Activated naive CD8-positive, alpha-beta T cell treated with anti-CD3 and anti-CD28 coated beads, Interleukin-2, amount 10 ng/mL, durations not matched to agents 7 days and 5 days (primary cell): ENCODE results near the gene TIGD3. TPM values are rescaled to one million over a fixed set of nuclear protein-coding genes. Genes with fewer than 3 reads are reported as not detected.

Source experiments
- ATAC-seq: fragments of 150-1000 bp; cut with Tn5 transposase; one replicate; pipeline ENCODE4 v1.10.0; 2021; ENCODE audit warnings: low read depth, moderate library complexity
- POLR2A ChIA-PET: fragments of 350-600 bp; sonication (Branson Sonifier 250); formaldehyde crosslinking; loops from one replicate; lab custom pipeline; 2021; ENCODE audit warnings: antibody characterized with exemption; lab: Charles Lee
- DNase-seq: peaks from one replicate; pipeline ENCODE4 v3.0.0; 2021
- H3K27ac Mint-ChIP-seq: one replicate; pipeline ENCODE4 v1.8.0; 2022; ENCODE audit warnings: mild to moderate bottlenecking, mixed read lengths
- H3K27me3 Mint-ChIP-seq: one replicate; pipeline ENCODE4 v1.8.0; 2022; ENCODE audit warnings: mild to moderate bottlenecking, moderate library complexity, mixed read lengths
- H3K36me3 Mint-ChIP-seq: one replicate; pipeline ENCODE4 v1.8.0; 2021; ENCODE audit warnings: mild to moderate bottlenecking, mixed read lengths
- H3K4me1 Mint-ChIP-seq: one replicate; pipeline ENCODE4 v1.8.0; 2021; ENCODE audit warnings: mixed read lengths
- H3K4me3 Mint-ChIP-seq: one replicate; pipeline ENCODE4 v1.8.0; 2022; ENCODE audit warnings: mild to moderate bottlenecking, moderate library complexity, mixed read lengths
- H3K9me3 Mint-ChIP-seq: one replicate; pipeline ENCODE4 v1.8.0; 2021; ENCODE audit warnings: mixed read lengths
- total RNA-seq, 2 experiments: library from RNA; stranded (reverse); gene quantifications; one replicate each; pipeline ENCODE4 v1.2.3, GENCODE V29; 2021

The TIGD3 gene
- total RNA-seq, 2 experiments from 2014 or later = 0.97 to 1.2 TPM

GRCh38 chr11:65400307-65401072 lies 45.9 kb downstream of the TIGD3 start:
- ATAC-seq (no peak), DNase-seq (no peak)
- H3K9me3 Mint-ChIP-seq = no peaks in the 10 kb centered on the region
- H3K27me3 Mint-ChIP-seq = no peaks in the 10 kb centered on the region
- peaks cover 4% of the 10 kb centered on the region for H3K4me1 Mint-ChIP-seq
- peaks cover 7% of the 10 kb centered on the region for H3K36me3 Mint-ChIP-seq
- POLR2A ChIA-PET = interaction anchor here (0.6 kb wide), 1 partner anchor 68 kb away, joined by 5 read pairs; no protein-coding TSS in a partner anchor
- no peak overlapping the region for H3K4me3 Mint-ChIP-seq
- no peak overlapping the region for H3K27ac Mint-ChIP-seq

GRCh38 chr11:65401073-65401802 lies 46.7 kb downstream of the TIGD3 start:
- peaks cover 7% of the 10 kb centered on the region for H3K36me3 Mint-ChIP-seq
- no peak overlapping the region for H3K27ac Mint-ChIP-seq
- H3K9me3 Mint-ChIP-seq = no peaks in the 10 kb centered on the region
- no peaks in the 10 kb centered on the region for H3K27me3 Mint-ChIP-seq
- H3K4me1 Mint-ChIP-seq = peaks cover 4% of the 10 kb centered on the region
- H3K4me3 Mint-ChIP-seq = no peak overlapping the region
- ATAC-seq = no peak
- DNase-seq = no peak
- POLR2A ChIA-PET = interaction anchor here (0.6 kb wide), 1 partner anchor 67 kb away, joined by 5 read pairs; no protein-coding TSS in a partner anchor

GRCh38 chr11:65401803-65402248 lies 47.3 kb downstream of the TIGD3 start:
- POLR2A ChIA-PET = interaction anchor here (0.6 kb wide), 1 partner anchor 165 kb away, joined by 5 read pairs; no protein-coding TSS in a partner anchor
- H3K4me3 Mint-ChIP-seq = no peak overlapping the region
- H3K4me1 Mint-ChIP-seq = peaks cover 4% of the 10 kb centered on the region
- DNase-seq (no peak), ATAC-seq (no peak)
- H3K27ac Mint-ChIP-seq = no peak overlapping the region
- H3K9me3 Mint-ChIP-seq = no peaks in the 10 kb centered on the region
- no peaks in the 10 kb centered on the region for H3K27me3 Mint-ChIP-seq
- H3K36me3 Mint-ChIP-seq = peaks cover 7% of the 10 kb centered on the region

GRCh38 chr11:65402790-65403189 lies 48.2 kb downstream of the TIGD3 start:
- peaks cover 4% of the 10 kb centered on the region for H3K4me1 Mint-ChIP-seq
- ATAC-seq (no peak), DNase-seq (no peak)
- POLR2A ChIA-PET = no interaction called here
- no peak overlapping the region for H3K4me3 Mint-ChIP-seq
- no peaks in the 10 kb centered on the region for H3K9me3 Mint-ChIP-seq
- H3K27ac Mint-ChIP-seq = no peak overlapping the region
- H3K27me3 Mint-ChIP-seq = no peaks in the 10 kb centered on the region
- H3K36me3 Mint-ChIP-seq = peaks cover 3% of the 10 kb centered on the region

GRCh38 chr11:65403607-65404121 lies 49.1 kb downstream of the TIGD3 start:
- DNase-seq (no peak), ATAC-seq (no peak)
- no peaks in the 10 kb centered on the region for H3K9me3 Mint-ChIP-seq
- H3K27ac Mint-ChIP-seq = peak overlapping the region; percentile 38
- H3K4me3 Mint-ChIP-seq = no peak overlapping the region
- no peaks in the 10 kb centered on the region for H3K27me3 Mint-ChIP-seq
- peaks cover 4% of the 10 kb centered on the region for H3K4me1 Mint-ChIP-seq
- H3K36me3 Mint-ChIP-seq = peaks cover under 1% of the 10 kb centered on the region
- POLR2A ChIA-PET = no interaction called here

GRCh38 chr11:65404210-65404609 lies 49.7 kb downstream of the TIGD3 start:
- H3K27ac Mint-ChIP-seq = no peak overlapping the region
- POLR2A ChIA-PET = no interaction called here

GRCh38 chr11:65404638-65405339 lies 50.2 kb downstream of the TIGD3 start:
- POLR2A ChIA-PET = interaction anchor here (1.2 to 1.5 kb wide), 2 partner anchors 11 to 142 kb away, joined by 3 read pairs; no protein-coding TSS in a partner anchor
- no peaks in the 10 kb centered on the region for H3K9me3 Mint-ChIP-seq
- no peak overlapping the region for H3K27ac Mint-ChIP-seq
- H3K4me3 Mint-ChIP-seq = no peak overlapping the region
- H3K27me3 Mint-ChIP-seq = no peaks in the 10 kb centered on the region
- ATAC-seq (no peak), DNase-seq (peak; percentile 23)
- H3K4me1 Mint-ChIP-seq = peaks cover 4% of the 10 kb centered on the region
- H3K36me3 Mint-ChIP-seq = peaks cover 2% of the 10 kb centered on the region

More at GRCh38 chr11:65404210-65404609, 49.7 kb downstream of the TIGD3 start:
- Mint-ChIP-seq H3K4me3 (no peak overlapping the region), H3K27me3 (no peaks in the 10 kb centered on the region), H3K36me3 (peaks cover 2% of the 10 kb centered on the region), H3K4me1 (peaks cover 4% of the 10 kb centered on the region), H3K9me3 (no peaks in the 10 kb centered on the region)
- DNase-seq (no peak), ATAC-seq (no peak)

Other genes with a start within 250 kb of the TIGD3 start
- 10 to 100 TPM; 26.1 to 26.2 TPM for gene TM7SF2, start 242.9 kb upstream of the TIGD3 start, total RNA-seq
- gene ZNHIT2, start 237.1 kb upstream of the TIGD3 start, total RNA-seq = 10 to 100 TPM; 11.1 to 11.9 TPM
- 1,000 to 10,000 TPM; 1,110 to 1,162 TPM for gene FAU, start 232.6 kb upstream of the TIGD3 start, total RNA-seq
- 10 to 100 TPM; 50.7 to 53.6 TPM for gene MRPL49, start 232.4 kb upstream of the TIGD3 start, total RNA-seq
- 10 to 100 TPM; 43.4 to 45.1 TPM for gene SYVN1, start 220.2 kb upstream of the TIGD3 start, total RNA-seq
- not detected for gene SPDYC, start 184.5 kb upstream of the TIGD3 start, total RNA-seq
- 100 to 1,000 TPM; 164 to 174 TPM for gene CAPN1, start 172.8 kb upstream of the TIGD3 start, total RNA-seq
- 10 to 100 TPM; 57.3 to 62.2 TPM for gene POLA2, start 92.8 kb upstream of the TIGD3 start, total RNA-seq
- gene CDC42EP2, start 39.9 kb upstream of the TIGD3 start, total RNA-seq = 1 to 10 TPM in 1 of 2 experiments, under 1 TPM in 1; 0.51 to 1.7 TPM
- gene DPF2, start 20.9 kb upstream of the TIGD3 start, total RNA-seq = 10 to 100 TPM; 80.2 to 82.7 TPM
- gene SLC25A45, start 27.9 kb downstream of the TIGD3 start, total RNA-seq = 10 to 100 TPM; 25.5 to 29.6 TPM
- 10 to 100 TPM; 51.5 to 55.4 TPM for gene FRMD8, start 31.9 kb downstream of the TIGD3 start, total RNA-seq
- gene NEAT1, start 68.0 kb downstream of the TIGD3 start, total RNA-seq = 100 to 1,000 TPM; 402 to 407 TPM
- gene MALAT1, start 144.3 kb downstream of the TIGD3 start, total RNA-seq = over 10,000 TPM; 13,719 to 14,448 TPM
- 10 to 100 TPM; 74.2 to 74.9 TPM for gene SCYL1, start 170.3 kb downstream of the TIGD3 start, total RNA-seq
- gene LTBP3, start 203.6 kb downstream of the TIGD3 start, total RNA-seq = 100 to 1,000 TPM; 116 to 119 TPM
- 10 to 100 TPM; 27.2 to 30.0 TPM for gene ZNRD2, start 215.7 kb downstream of the TIGD3 start, total RNA-seq
- gene FAM89B, start 217.8 kb downstream of the TIGD3 start, total RNA-seq = 10 to 100 TPM; 40.9 to 44.1 TPM
- 100 to 1,000 TPM; 118 to 120 TPM for gene EHBP1L1, start 221.3 kb downstream of the TIGD3 start, total RNA-seq
- gene KCNK7, start 241.0 kb downstream of the TIGD3 start, total RNA-seq = 1 to 10 TPM in 1 of 2 experiments, under 1 TPM in 1; 0.96 to 1.0 TPM